HAP-1 (cell line): ENCODE measurements around the gene BPIFA2.
A peak's percentile ranks its signal among the peaks of the same experiment; 100 is the strongest.

Source experiments
- DNase-seq, 2 experiments: peaks; one replicate each; pipeline ENCODE4 v3.0.0-alpha.2; 2016 to 2020; ENCODE audit warnings: low spot score in 2 of 2
- H3K27me3 ChIP-seq: fragments of 250-450 bp; sonication (Bioruptor Pico); 2 replicates; pipeline ENCODE4 v1.5.1; 2020; ENCODE audit warnings: low read depth, mild to moderate bottlenecking, moderate library complexity
- H3K36me3 ChIP-seq: fragments of 250-450 bp; sonication (Bioruptor Pico); replicated peaks from 2 replicates; pipeline ENCODE4 v1.5.1; 2020; ENCODE audit warnings: mild to moderate bottlenecking
- H3K4me1 ChIP-seq: fragments of 250-450 bp; sonication (Bioruptor Pico); 2 replicates; pipeline ENCODE4 v1.5.1; 2020; ENCODE audit warnings: mild to moderate bottlenecking
- H3K4me3 ChIP-seq: fragments of 250-450 bp; sonication (Bioruptor Pico); 2 replicates; pipeline ENCODE4 v1.5.1; 2020; ENCODE audit warnings: mild to moderate bottlenecking, moderate library complexity
- H3K9me3 ChIP-seq: fragments of 250-450 bp; sonication (Bioruptor Pico); 2 replicates; pipeline ENCODE4 v1.5.1; 2020; ENCODE audit warnings: mild to moderate bottlenecking, moderate library complexity
- in situ Hi-C: fragments of 300-500 bp; cut with MboI; formaldehyde crosslinking; loops from 3 replicates; pipeline ENCODE4 v1.14.3; 2020; ENCODE audit warnings: low sequenced_read_pairs, inconsistent platforms, mixed read lengths

Gene BPIFA2

GRCh38 chr20:33191955-33192354 is 24.0 kb downstream of the BPIFA2 start:
- Histone ChIP-seq H3K4me1 (no peaks in the 10 kb centered on the region), H3K27me3 (peaks cover 8% of the 10 kb centered on the region; the same call in 1 of the 2 replicates), H3K4me3 (no peak overlapping the region), H3K9me3 (no peaks in the 10 kb centered on the region), H3K36me3 (no peaks in the 10 kb centered on the region)
- in situ Hi-C loops = no loop called here
- DNase-seq = no peak

GRCh38 chr20:33192912-33193501 is 25.0 kb downstream of the BPIFA2 start:
- no peak for DNase-seq
- Histone ChIP-seq H3K36me3 (no peaks in the 10 kb centered on the region), H3K27me3 (peaks cover 8% of the 10 kb centered on the region; the same call in 1 of the 2 replicates), H3K9me3 (no peaks in the 10 kb centered on the region), H3K4me3 (no peak overlapping the region), H3K4me1 (no peaks in the 10 kb centered on the region)
- in situ Hi-C loops = no loop called here

GRCh38 chr20:33199026-33199425 is 31.1 kb downstream of the BPIFA2 start:
- DNase-seq = no peak
- in situ Hi-C loops = no loop called here
- H3K36me3 ChIP-seq = no peaks in the 10 kb centered on the region

GRCh38 chr20:33202451-33202850 is 34.5 kb downstream of the BPIFA2 start:
- in situ Hi-C loops = no loop called here
- H3K4me3 ChIP-seq = no peak overlapping the region
- peaks cover 13% of the 10 kb centered on the region; the same call in 1 of the 2 replicates for H3K27me3 ChIP-seq
- no peaks in the 10 kb centered on the region for H3K4me1 ChIP-seq
- H3K9me3 ChIP-seq = no peaks in the 10 kb centered on the region
- no peaks in the 10 kb centered on the region for H3K36me3 ChIP-seq
- DNase-seq = no peak

More at GRCh38 chr20:33199026-33199425, 31.1 kb downstream of the BPIFA2 start:
- no peaks in the 10 kb centered on the region for H3K4me1 ChIP-seq
- H3K27me3 ChIP-seq = peaks cover 16% of the 10 kb centered on the region; the same call in 1 of the 2 replicates
- H3K9me3 ChIP-seq = no peaks in the 10 kb centered on the region
- no peak overlapping the region for H3K4me3 ChIP-seq

- H3K4me1 ChIP-seq = no peaks in the 10 kb centered on the region
- no peak overlapping the region for H3K4me3 ChIP-seq
- in situ Hi-C loops = no loop called here
- DNase-seq = no peak
- peaks cover 13% of the 10 kb centered on the region; the same call in 1 of the 2 replicates for H3K27me3 ChIP-seq
- no peaks in the 10 kb centered on the region for H3K36me3 ChIP-seq
- H3K9me3 ChIP-seq = no peaks in the 10 kb centered on the region
These were observed 35.5 kb downstream of the BPIFA2 start for GRCh38 chr20:33203444-33203843.

GRCh38 chr20:33209789-33210188 is 41.8 kb downstream of the BPIFA2 start:
- Histone ChIP-seq H3K9me3 (no peaks in the 10 kb centered on the region), H3K4me3 (no peak overlapping the region), H3K36me3 (no peaks in the 10 kb centered on the region), H3K27me3 (no peaks in the 10 kb centered on the region), H3K4me1 (no peaks in the 10 kb centered on the region)
- DNase-seq = peak; percentile 43 to 90
- in situ Hi-C loops = no loop called here

- H3K4me3 ChIP-seq = no peak overlapping the region
- DNase-seq = no peak
- H3K4me1 ChIP-seq = no peaks in the 10 kb centered on the region
- in situ Hi-C loops = no loop called here
- no peaks in the 10 kb centered on the region for H3K36me3 ChIP-seq
- H3K27me3 ChIP-seq = no peaks in the 10 kb centered on the region
- H3K9me3 ChIP-seq = no peaks in the 10 kb centered on the region
These were observed 42.4 kb downstream of the BPIFA2 start for GRCh38 chr20:33210371-33210770.

GRCh38 chr20:33211817-33212424 is 44.0 kb downstream of the BPIFA2 start:
- Histone ChIP-seq H3K4me1 (no peaks in the 10 kb centered on the region), H3K36me3 (no peaks in the 10 kb centered on the region), H3K4me3 (no peak overlapping the region), H3K9me3 (no peaks in the 10 kb centered on the region), H3K27me3 (no peaks in the 10 kb centered on the region; the same call in 1 of the 2 replicates)
- peak; percentile 27 to 64 for DNase-seq
- in situ Hi-C loops = no loop called here

GRCh38 chr20:33217052-33217451 is 49.1 kb downstream of the BPIFA2 start, which contains the start of gene BPIFA3:
BPIFA3 (plus strand) TSS chr20:33217352; CDS start chr20:33217537, 185 bp downstream.
- Histone ChIP-seq H3K9me3 (no peaks in the 10 kb centered on the region), H3K4me3 (no peak within 1 kb of the TSS), H3K27me3 (peaks cover 5% of the 10 kb centered on the region; the same call in 1 of the 2 replicates), H3K36me3 (no peaks in the 10 kb centered on the region), H3K4me1 (no peaks in the 10 kb centered on the region)
- in situ Hi-C loops = no loop called here
- DNase-seq = no peak

- H3K9me3 ChIP-seq = no peaks in the 10 kb centered on the region
- no peaks in the 10 kb centered on the region for H3K36me3 ChIP-seq
- in situ Hi-C loops = no loop called here
- no peaks in the 10 kb centered on the region for H3K4me1 ChIP-seq
- no peak overlapping the region for H3K4me3 ChIP-seq
- DNase-seq = no peak
- peaks cover under 1% of the 10 kb centered on the region; the same call in 1 of the 2 replicates for H3K27me3 ChIP-seq
These were observed 56.4 kb downstream of the BPIFA2 start for GRCh38 chr20:33224399-33224798.

GRCh38 chr20:33229843-33230242 is 61.9 kb downstream of the BPIFA2 start:
- H3K27me3 ChIP-seq = 0 out of 2 replicates have a peak, but pooled peaks cover 6% of the 10 kb centered on the region
- no peaks in the 10 kb centered on the region for H3K36me3 ChIP-seq
- no peaks in the 10 kb centered on the region for H3K4me1 ChIP-seq
- in situ Hi-C loops = no loop called here
- no peaks in the 10 kb centered on the region for H3K9me3 ChIP-seq
- no peak for DNase-seq
- no peak overlapping the region for H3K4me3 ChIP-seq
